Endothelial cell of umbilical vein (primary cell): ENCODE measurements around the gene TOP2A. TPM values are rescaled to one million over a fixed set of nuclear protein-coding genes. Genes with fewer than 3 reads are reported as not detected.

Source experiments
- BruUV-seq: library from RNA; stranded (reverse); fragments of 400-500 nt; replicated peaks from 2 replicates; lab custom pipeline; 2021; lab: Mats Ljungman, UMichigan
- CTCF ChIA-PET: fragments of 300-600, 350-600 bp; sonication (Branson Sonifier 250); formaldehyde crosslinking; loops from one replicate; lab custom pipeline; 2021; ENCODE audit warnings: antibody characterized with exemption, inconsistent platforms; lab: Charles Lee
- POLR2A ChIA-PET: fragments of 300-600, 350-600 bp; sonication (Branson Sonifier 250); formaldehyde crosslinking; loops from one replicate; lab custom pipeline; 2021; ENCODE audit warnings: antibody characterized with exemption, inconsistent platforms; lab: Charles Lee
- DNase-seq: peaks from one replicate; pipeline ENCODE4 v3.0.0-alpha.2; 2011; ENCODE audit warnings: low read depth, low spot score
- FAIRE-seq: peaks from 2 replicates; lab custom pipeline; 2011; peaks lifted over from hg19 to GRCh38; lab: Jason Lieb, UNC
- H2AFZ ChIP-seq: 2 replicates; pipeline ENCODE4 v1.6.0; 2012; ENCODE audit warnings: low read depth, low read length, control low read depth, inconsistent platforms
- H3K27ac ChIP-seq: 2 replicates; pipeline ENCODE4 v1.5.1; 2011; ENCODE audit warnings: low read depth, mild to moderate bottlenecking, control low read depth, low read length, moderate library complexity; ENCODE audit not compliant: insufficient read depth
- H3K27me3 ChIP-seq, 2 experiments: 2 replicates each; pipeline versions ENCODE4 v1.6.0 to v1.6.1; 2011; ENCODE audit warnings: low read length in 2 of 2, mixed read lengths in 1 of 2; ENCODE audit not compliant: control insufficient read depth in 2 of 2, insufficient read depth in 2 of 2
- H3K36me3 ChIP-seq, 2 experiments: 2 replicates in 1 of 2; 3 replicates in 1 of 2; pipeline ENCODE4 v1.5.1; 2011; ENCODE audit warnings: low read length in 2 of 2, mild to moderate bottlenecking in 1 of 2, moderate library complexity in 1 of 2; ENCODE audit not compliant: control insufficient read depth in 2 of 2, insufficient read depth in 2 of 2; ENCODE audit errors: extremely low read depth in 1 of 2
- H3K4me1 ChIP-seq: 3 replicates; pipeline ENCODE4 v1.5.1; 2011; ENCODE audit warnings: mild to moderate bottlenecking, low read length; ENCODE audit not compliant: control insufficient read depth, insufficient read depth; ENCODE audit errors: extremely low read depth
- H3K4me2 ChIP-seq: 2 replicates; pipeline ENCODE4 v1.6.1; 2011; ENCODE audit warnings: low read length, control low read depth, mixed read lengths; ENCODE audit not compliant: insufficient read depth
- H3K4me3 ChIP-seq, 3 experiments: fragments of 200-600 bp in 1 of 3; sonication (generic), shearing (Covaris generic) in 1 of 3; replicated peaks in 1 of 3; 2 replicates each; pipeline ENCODE4 v1.5.1; 2011 to 2016; ENCODE audit warnings: control low read depth in 3 of 3, low read length in 3 of 3, mild to moderate bottlenecking in 2 of 3, inconsistent platforms in 1 of 3, low read depth in 1 of 3, moderate library complexity in 1 of 3; ENCODE audit not compliant: insufficient read depth in 1 of 3
- H3K79me2 ChIP-seq: 2 replicates; pipeline ENCODE4 v1.6.0; 2012; ENCODE audit warnings: low read length, inconsistent platforms; ENCODE audit not compliant: control insufficient read depth, insufficient read depth
- H3K9ac ChIP-seq: replicated peaks from 2 replicates; pipeline ENCODE3; 2011; ENCODE audit warnings: low read length, control low read depth; ENCODE audit not compliant: insufficient read depth; ENCODE audit errors: extremely low read depth
- H3K9me1 ChIP-seq: replicated peaks from 3 replicates; pipeline ENCODE4 v1.6.0; 2011; ENCODE audit warnings: mild to moderate bottlenecking, low read length; ENCODE audit not compliant: control insufficient read depth, insufficient read depth; ENCODE audit errors: extremely low read depth
- H3K9me3 ChIP-seq: replicated peaks from 2 replicates; pipeline ENCODE4 v1.5.1; 2012; ENCODE audit warnings: low read length, inconsistent platforms; ENCODE audit not compliant: control insufficient read depth, insufficient read depth
- H4K20me1 ChIP-seq: replicated peaks from 2 replicates; pipeline ENCODE3; 2011; ENCODE audit warnings: mild to moderate bottlenecking, low read length; ENCODE audit not compliant: control insufficient read depth, insufficient read depth; ENCODE audit errors: extremely low read depth
- CTCF ChIP-seq, 2 donors: IDR thresholded peaks; 1 replicate in 1 of 2; 2 replicates in 1 of 2; pipeline ENCODE4 v1.5.1; 2011; ENCODE audit warnings: low read length in 2 of 2, mild to moderate bottlenecking in 2 of 2, moderate library complexity in 2 of 2, control low read depth in 1 of 2, inconsistent platforms in 1 of 2, low read depth in 1 of 2; ENCODE audit not compliant: insufficient read depth in 1 of 2; ENCODE audit errors: extremely low read depth in 1 of 2
- EZH2 ChIP-seq: IDR thresholded peaks from 2 replicates; pipeline ENCODE4 v1.6.1; 2012; ENCODE audit warnings: borderline replicate concordance, low read depth, mild to moderate bottlenecking, moderate library complexity, low read length, inconsistent platforms; ENCODE audit not compliant: severe bottlenecking
- FOS ChIP-seq: IDR thresholded peaks from 2 replicates; pipeline ENCODE4 v1.6.1; 2011; ENCODE audit warnings: mild to moderate bottlenecking, low read length, moderate library complexity, borderline replicate concordance; ENCODE audit not compliant: insufficient read depth
- GATA2 ChIP-seq: IDR thresholded peaks from 2 replicates; pipeline ENCODE4 v1.7.0; 2011; ENCODE audit warnings: low read depth, mild to moderate bottlenecking, moderate library complexity, mixed read lengths, low read length; ENCODE audit not compliant: insufficient read length, insufficient read depth
- JUN ChIP-seq: IDR thresholded peaks from 2 replicates; pipeline ENCODE4 v1.6.1; 2011; ENCODE audit warnings: borderline replicate concordance, low read depth; ENCODE audit not compliant: insufficient read length, insufficient read depth
- MAX ChIP-seq: IDR thresholded peaks from 2 replicates; pipeline ENCODE4 v1.6.1; 2011; ENCODE audit not compliant: insufficient read depth, insufficient read length
- MYC ChIP-seq: IDR thresholded peaks from one replicate; pipeline ENCODE4 v1.6.1; 2011; ENCODE audit warnings: mild to moderate bottlenecking, low read depth, low read length
- POLR2A ChIP-seq: IDR thresholded peaks from 2 replicates; pipeline ENCODE4 v1.6.1; 2012; ENCODE audit warnings: low read depth, mild to moderate bottlenecking, control low read depth, low read length
- POLR2AphosphoS5 ChIP-seq: IDR thresholded peaks from 2 replicates; pipeline ENCODE4 v1.6.1; 2012; ENCODE audit warnings: low read depth, mild to moderate bottlenecking, control low read depth, low read length, moderate library complexity; ENCODE audit not compliant: insufficient read depth
- dilution Hi-C: fragments of 300-500 bp; cut with MboI; formaldehyde crosslinking; loops from one replicate; pipeline ENCODE4 v1.15.0; 2019; ENCODE audit warnings: low sequenced_read_pairs; ENCODE audit not compliant: extremely low pct_ligation_motif_present
- intact Hi-C: fragments of 100-400 bp; cut with micrococcal nuclease; formaldehyde crosslinking; loops from one replicate; pipeline ENCODE4 v1.10.0; 2022
- polyA plus RNA-seq, 4 experiments: library from polyadenylated mRNA; depleted of rRNA in 3 of 4; stranded (reverse) in 3 of 4; unstranded in 1 of 4; fragments of >200 nt; gene quantifications; 2 replicates each; pipeline versions ENCODE4 v1.2.1 to v1.2.3, GENCODE V29; 2011 to 2012; ENCODE audit warnings: missing spikeins in 1 of 4
- total RNA-seq: library from RNA; stranded (reverse); gene quantifications from 2 replicates; pipeline ENCODE4 v1.2.3, GENCODE V29; 2021

Gene TOP2A
- total and polyA plus RNA-seq, 2 donors (not counting 3 experiments of a cell fraction or from before 2014, with no cell fraction given): 31.3 to 160 TPM

DNA sequence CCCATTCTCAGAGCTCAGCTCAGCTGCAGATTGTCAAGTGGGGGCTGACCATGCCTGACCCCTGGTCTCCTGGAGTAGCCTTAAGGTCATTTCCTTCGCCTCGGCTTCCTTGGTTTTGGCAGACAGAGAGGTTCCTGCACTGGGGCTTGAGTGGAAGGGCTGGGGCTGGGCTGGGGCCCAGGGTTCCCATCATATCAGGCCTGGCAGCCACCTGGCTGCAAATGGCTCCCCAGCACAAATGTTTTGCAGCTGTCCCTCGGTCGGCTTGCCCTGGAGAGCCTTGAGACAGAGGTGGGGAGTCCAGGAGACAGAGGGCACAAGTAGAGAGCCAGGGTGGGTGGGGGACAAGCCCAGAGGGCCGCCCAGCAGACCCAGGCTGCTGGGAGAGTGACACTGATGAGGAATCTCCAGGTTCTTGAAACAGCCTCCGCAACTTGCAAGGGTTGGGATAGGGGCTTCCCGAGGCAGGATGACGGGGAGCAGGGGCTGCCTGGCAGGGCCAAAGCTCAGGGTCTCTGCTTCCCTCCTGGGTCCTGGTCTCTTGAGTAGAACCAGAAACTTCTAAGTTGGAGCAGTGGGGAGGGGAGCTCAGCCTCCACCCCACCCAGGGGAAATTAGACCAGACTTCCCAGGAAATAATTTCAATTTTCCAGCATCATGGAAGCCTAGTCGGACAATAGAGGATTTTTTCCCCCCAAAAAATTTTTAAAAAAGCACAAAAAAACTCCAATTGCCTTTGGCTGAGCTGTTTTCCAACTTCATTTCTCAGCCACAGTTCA lies 44.8 kb upstream of the TOP2A start:
- H3K4me1 ChIP-seq: no peaks in the 10 kb centered on the region

More for the DNA sequence above, 44.8 kb upstream of the TOP2A start:
- Histone ChIP-seq H3K9ac (no peak overlapping the region), H3K36me3 (peaks cover 0 to 17% of the 10 kb centered on the region in 2 experiments), H3K9me1 (no peaks in the 10 kb centered on the region), H3K4me2 (no peak overlapping the region), H3K27me3 (peaks cover 0 to 6% of the 10 kb centered on the region in 2 experiments), H2AFZ (no peak overlapping the region), H3K27ac (no peak overlapping the region), H4K20me1 (no peaks in the 10 kb centered on the region), H3K9me3 (no peaks in the 10 kb centered on the region), H3K4me3 (no peak overlapping the region), H3K79me2 (no peaks in the 10 kb centered on the region)
- FAIRE-seq: no peak
- TF ChIP-seq MAX: no peak
- no peak for TF ChIP-seq MYC
- no peak for TF ChIP-seq POLR2A
- TF ChIP-seq EZH2: no peak
- TF ChIP-seq POLR2AphosphoS5: no peak
- TF ChIP-seq FOS: no peak
- TF ChIP-seq JUN: no peak
- no peak for TF ChIP-seq CTCF (IDR thresholded peaks at IDR 0.05; ENCODE audit: extremely low read depth in 1 of 2, insufficient read depth in 1 of 2, low read depth in 1 of 2, low read length in 2 of 2)
- no peak for TF ChIP-seq GATA2
- dilution Hi-C loops (no loop called here), intact Hi-C loops (no loop called here)
- no TSS peak for BruUV-seq
- DNase-seq: no peak
- ChIA-PET CTCF (interaction anchor here (0.8 to 5.9 kb wide), 4 partner anchors 12 to 14 kb away, joined by 3 to 43 read pairs (median 17); no protein-coding TSS in a partner anchor), POLR2A (no interaction called here)
